ENCODE data around the gene PROCA1. TPM values are rescaled to one million over a fixed set of nuclear protein-coding genes. Genes with fewer than 3 reads are reported as not detected.
"Not testable (repeated sequence)": the region's sequence is repeated elsewhere in the genome, so short reads cannot be mapped to it uniquely, and the experiment has no call there.

PROCA1 gene
- total RNA-seq, 1 donor from 2014 or later, result 12.0 TPM

- Mint-ChIP-seq H3K36me3 (ENCODE audit: low read depth, unreplicated experiment) (peaks cover 10% of the 10 kb centered on the region), H3K4me3 (ENCODE audit: unreplicated experiment) (no peak overlapping the region), H3K27me3 (ENCODE audit: unreplicated experiment) (peaks cover 7% of the 10 kb centered on the region), H3K27ac (ENCODE audit: unreplicated experiment) (no peak overlapping the region), H3K9me3 (ENCODE audit: unreplicated experiment) (no peaks in the 10 kb centered on the region), H3K4me1 (ENCODE audit: unreplicated experiment) (peaks cover under 1% of the 10 kb centered on the region)
- TF ChIP-seq CTCF (IDR thresholded peaks at IDR 0.05; ENCODE audit: unreplicated experiment), result no peak
- no peak for DNase-seq (ENCODE audit: low spot score)
Observed at GRCh38 chr17:28737770-28738679, 26.3 kb upstream of the PROCA1 start.

- Mint-ChIP-seq H3K4me1 (ENCODE audit: unreplicated experiment) (no peaks in the 10 kb centered on the region), H3K9me3 (ENCODE audit: unreplicated experiment) (no peaks in the 10 kb centered on the region), H3K27me3 (ENCODE audit: unreplicated experiment) (peaks cover 6% of the 10 kb centered on the region), H3K4me3 (ENCODE audit: unreplicated experiment) (no peak overlapping the region), H3K27ac (ENCODE audit: unreplicated experiment) (no peak overlapping the region), H3K36me3 (ENCODE audit: low read depth, unreplicated experiment) (peaks cover 10% of the 10 kb centered on the region)
- DNase-seq (ENCODE audit: low spot score), result no peak
- no peak for TF ChIP-seq CTCF (IDR thresholded peaks at IDR 0.05; ENCODE audit: unreplicated experiment)
Observed at GRCh38 chr17:28737316-28737715, 25.6 kb upstream of the PROCA1 start.

GRCh38 chr17:28735913-28736769 lies 24.5 kb upstream of the PROCA1 start:
- not testable (repeated sequence) for H3K27me3 Mint-ChIP-seq (ENCODE audit: unreplicated experiment); DNase-seq (ENCODE audit: low spot score); H3K9me3 Mint-ChIP-seq (ENCODE audit: unreplicated experiment); H3K27ac Mint-ChIP-seq (ENCODE audit: unreplicated experiment); H3K4me1 Mint-ChIP-seq (ENCODE audit: unreplicated experiment); H3K4me3 Mint-ChIP-seq (ENCODE audit: unreplicated experiment)
- peaks cover 10% of the 10 kb centered on the region for H3K36me3 Mint-ChIP-seq (ENCODE audit: low read depth, unreplicated experiment)

- Mint-ChIP-seq H3K27ac (ENCODE audit: unreplicated experiment) (no peak overlapping the region), H3K27me3 (ENCODE audit: unreplicated experiment) (peaks cover 5% of the 10 kb centered on the region), H3K9me3 (ENCODE audit: unreplicated experiment) (no peaks in the 10 kb centered on the region), H3K4me1 (ENCODE audit: unreplicated experiment) (no peaks in the 10 kb centered on the region), H3K4me3 (ENCODE audit: unreplicated experiment) (no peak overlapping the region), H3K36me3 (ENCODE audit: low read depth, unreplicated experiment) (peaks cover 10% of the 10 kb centered on the region)
- TF ChIP-seq CTCF (IDR thresholded peaks at IDR 0.05; ENCODE audit: unreplicated experiment), result no peak
- no peak for DNase-seq (ENCODE audit: low spot score)
Observed at GRCh38 chr17:28735242-28735722, 23.6 kb upstream of the PROCA1 start.

GRCh38 chr17:28734712-28735241 lies 23.1 kb upstream of the PROCA1 start:
- no peak overlapping the region for H3K27ac Mint-ChIP-seq (ENCODE audit: unreplicated experiment)
- TF ChIP-seq CTCF (IDR thresholded peaks at IDR 0.05; ENCODE audit: unreplicated experiment), result no peak
- no peaks in the 10 kb centered on the region for H3K9me3 Mint-ChIP-seq (ENCODE audit: unreplicated experiment)
- H3K27me3 Mint-ChIP-seq (ENCODE audit: unreplicated experiment), result peaks cover 5% of the 10 kb centered on the region
- H3K4me3 Mint-ChIP-seq (ENCODE audit: unreplicated experiment), result no peak overlapping the region
- H3K4me1 Mint-ChIP-seq (ENCODE audit: unreplicated experiment), result no peaks in the 10 kb centered on the region
- peaks cover 10% of the 10 kb centered on the region for H3K36me3 Mint-ChIP-seq (ENCODE audit: low read depth, unreplicated experiment)
- no peak for DNase-seq (ENCODE audit: low spot score)

All from endothelial cell (in vitro differentiated cells).